Astrocyte (in vitro differentiated cells and primary cell): Measurements from ENCODE around the gene PLXNB2. TPM values are rescaled to one million over a fixed set of nuclear protein-coding genes. Genes with fewer than 3 reads are reported as not detected.

Source experiments
- DNase-seq: peaks from one replicate; pipeline ENCODE4 v3.0.0-alpha.2; 2010; ENCODE audit warnings: low read depth
- FAIRE-seq: peaks from 2 replicates; lab custom pipeline; 2011; peaks lifted over from hg19 to GRCh38; lab: Jason Lieb, UNC
- H2AFZ ChIP-seq: 2 replicates; pipeline ENCODE4 v1.6.0; 2012; ENCODE audit warnings: low read depth, low read length, inconsistent platforms
- H3K27ac ChIP-seq: 2 replicates; pipeline ENCODE4 v1.5.1; 2011; ENCODE audit warnings: low read depth, low read length, inconsistent platforms
- H3K27me3 ChIP-seq: 2 replicates; pipeline ENCODE4 v1.6.0; 2011; ENCODE audit warnings: low read length, inconsistent platforms; ENCODE audit not compliant: insufficient read depth
- H3K36me3 ChIP-seq: 2 replicates; pipeline ENCODE4 v1.5.1; 2011; ENCODE audit warnings: low read length, inconsistent platforms; ENCODE audit not compliant: insufficient read depth
- H3K4me1 ChIP-seq: 2 replicates; pipeline ENCODE4 v1.5.1; 2011; ENCODE audit warnings: low read length, inconsistent platforms; ENCODE audit not compliant: insufficient read depth
- H3K4me2 ChIP-seq: 2 replicates; pipeline ENCODE4 v1.6.0; 2012; ENCODE audit warnings: low read length, inconsistent platforms
- H3K4me3 ChIP-seq: 2 replicates; pipeline ENCODE4 v1.5.1; 2011; ENCODE audit warnings: low read depth, mild to moderate bottlenecking, low read length, inconsistent platforms; ENCODE audit not compliant: insufficient read depth
- H3K79me2 ChIP-seq: 2 replicates; pipeline ENCODE4 v1.6.0; 2012; ENCODE audit warnings: mild to moderate bottlenecking, low read length, inconsistent platforms; ENCODE audit not compliant: insufficient read depth
- H3K9ac ChIP-seq: 2 replicates; pipeline ENCODE4 v1.6.0; 2012; ENCODE audit warnings: mild to moderate bottlenecking, low read length, inconsistent platforms
- H3K9me3 ChIP-seq: 2 replicates; pipeline ENCODE4 v1.5.1; 2012; ENCODE audit warnings: low read depth, mild to moderate bottlenecking, low read length, inconsistent platforms; ENCODE audit not compliant: insufficient read depth
- H4K20me1 ChIP-seq: 2 replicates; pipeline ENCODE4 v1.6.0; 2012; ENCODE audit warnings: low read length, inconsistent platforms; ENCODE audit not compliant: insufficient read depth
- H3K27ac Mint-ChIP-seq: one replicate; pipeline ENCODE4 v1.8.0; 2021; ENCODE audit warnings: mild to moderate bottlenecking, mixed read lengths; ENCODE audit not compliant: unreplicated experiment
- H3K27me3 Mint-ChIP-seq: one replicate; pipeline ENCODE4 v1.8.0; 2021; ENCODE audit warnings: low read depth, mixed read lengths; ENCODE audit not compliant: unreplicated experiment
- H3K36me3 Mint-ChIP-seq: one replicate; pipeline ENCODE4 v1.8.0; 2021; ENCODE audit warnings: low read depth, mixed read lengths; ENCODE audit not compliant: unreplicated experiment
- H3K4me1 Mint-ChIP-seq: one replicate; pipeline ENCODE4 v1.8.0; 2021; ENCODE audit warnings: low read depth, mixed read lengths; ENCODE audit not compliant: unreplicated experiment
- H3K4me3 Mint-ChIP-seq: one replicate; pipeline ENCODE4 v1.8.0; 2021; ENCODE audit warnings: mild to moderate bottlenecking, moderate library complexity, mixed read lengths; ENCODE audit not compliant: unreplicated experiment
- H3K9me3 Mint-ChIP-seq: one replicate; pipeline ENCODE4 v1.8.0; 2021; ENCODE audit warnings: mild to moderate bottlenecking, mixed read lengths; ENCODE audit not compliant: unreplicated experiment
- CTCF ChIP-seq: IDR thresholded peaks from 2 replicates; pipeline ENCODE4 v1.5.1; 2011; ENCODE audit warnings: low read depth, mild to moderate bottlenecking, inconsistent platforms, low read length, moderate library complexity; ENCODE audit not compliant: insufficient read depth
- EZH2 ChIP-seq: IDR thresholded peaks from 2 replicates; pipeline ENCODE4 v1.6.1; 2012; ENCODE audit warnings: mild to moderate bottlenecking, low read length, inconsistent platforms; ENCODE audit not compliant: insufficient read depth
- total RNA-seq: library from RNA; stranded (reverse); gene quantifications from 2 replicates; pipeline ENCODE4 v1.2.1, GENCODE V29; 2021

Gene PLXNB2
- total RNA-seq, 1 donor from 2014 or later: 327 TPM

- FAIRE-seq (no peak), DNase-seq (no peak)
- peaks cover 24% of the 10 kb centered on the region for H3K4me1 ChIP-seq
- H3K4me2 ChIP-seq: no peak overlapping the region
- H3K27ac ChIP-seq: no peak overlapping the region
- no peak overlapping the region for H2AFZ ChIP-seq
- peaks cover 87% of the 10 kb centered on the region for H3K79me2 ChIP-seq
- no peak overlapping the region for H3K4me3 ChIP-seq
- H3K27me3 ChIP-seq: no peaks in the 10 kb centered on the region
- H3K27me3 Mint-ChIP-seq: no peaks in the 10 kb centered on the region
- H3K36me3 ChIP-seq: peaks cover 6% of the 10 kb centered on the region
- H3K4me3 Mint-ChIP-seq: no peak overlapping the region
- H4K20me1 ChIP-seq: peaks cover 88% of the 10 kb centered on the region
- no peak overlapping the region for H3K9ac ChIP-seq
- peaks cover 16% of the 10 kb centered on the region for H3K4me1 Mint-ChIP-seq
- H3K9me3 Mint-ChIP-seq: no peaks in the 10 kb centered on the region
- peaks cover 2% of the 10 kb centered on the region for H3K36me3 Mint-ChIP-seq
- H3K27ac Mint-ChIP-seq: no peak overlapping the region
- TF ChIP-seq CTCF: no peak
- no peak for TF ChIP-seq EZH2
- no peaks in the 10 kb centered on the region for H3K9me3 ChIP-seq
These were observed 17.4 kb downstream of the PLXNB2 start for GRCh38 chr22:50289942-50290630.

GRCh38 chr22:50289151-50289941 is 18.1 kb downstream of the PLXNB2 start:
- Mint-ChIP-seq H3K36me3 (peaks cover 2% of the 10 kb centered on the region), H3K4me3 (no peak overlapping the region), H3K4me1 (peaks cover 14% of the 10 kb centered on the region), H3K9me3 (no peaks in the 10 kb centered on the region), H3K27me3 (no peaks in the 10 kb centered on the region), H3K27ac (no peak overlapping the region)
- Histone ChIP-seq H3K9ac (no peak overlapping the region), H3K36me3 (peaks cover 6% of the 10 kb centered on the region), H3K4me3 (no peak overlapping the region), H3K4me1 (peaks cover 20% of the 10 kb centered on the region), H3K27ac (no peak overlapping the region), H4K20me1 (peaks cover 87% of the 10 kb centered on the region), H3K9me3 (no peaks in the 10 kb centered on the region), H3K79me2 (peaks cover 79% of the 10 kb centered on the region), H3K27me3 (no peaks in the 10 kb centered on the region), H3K4me2 (no peak overlapping the region), H2AFZ (no peak overlapping the region)
- TF ChIP-seq EZH2 (no peak), CTCF (no peak)
- FAIRE-seq (no peak), DNase-seq (no peak)

GRCh38 chr22:50287731-50288130 is 19.7 kb downstream of the PLXNB2 start:
- Mint-ChIP-seq H3K27me3 (no peaks in the 10 kb centered on the region), H3K9me3 (no peaks in the 10 kb centered on the region), H3K4me1 (peaks cover 12% of the 10 kb centered on the region), H3K36me3 (peaks cover 2% of the 10 kb centered on the region), H3K4me3 (no peak overlapping the region), H3K27ac (no peak overlapping the region)
- Histone ChIP-seq H3K4me3 (no peak overlapping the region), H3K4me1 (peaks cover 10% of the 10 kb centered on the region), H3K27me3 (no peaks in the 10 kb centered on the region), H3K36me3 (peaks cover 6% of the 10 kb centered on the region), H3K4me2 (no peak overlapping the region), H3K9me3 (no peaks in the 10 kb centered on the region), H3K79me2 (peaks cover 70% of the 10 kb centered on the region), H3K9ac (no peak overlapping the region), H3K27ac (no peak overlapping the region), H4K20me1 (peaks cover 73% of the 10 kb centered on the region), H2AFZ (no peak overlapping the region)
- FAIRE-seq: no peak
- TF ChIP-seq CTCF: no peak
- no peak for TF ChIP-seq EZH2
- DNase-seq: no peak
